Stimulated activated CD4-positive, alpha-beta T cell treated with anti-CD3 and anti-CD28 coated beads, Interleukin-2, amount 100 ng/mL, for 48 hours (primary cell): ENCODE data around the gene SHB.
A peak's percentile ranks its signal among the peaks of the same experiment; 100 is the strongest.

ENCODE experiments used
- DNase-seq, 2 donors: peaks; one replicate each; pipeline ENCODE4 v3.0.0-alpha.2; 2020

The SHB gene

DNA sequence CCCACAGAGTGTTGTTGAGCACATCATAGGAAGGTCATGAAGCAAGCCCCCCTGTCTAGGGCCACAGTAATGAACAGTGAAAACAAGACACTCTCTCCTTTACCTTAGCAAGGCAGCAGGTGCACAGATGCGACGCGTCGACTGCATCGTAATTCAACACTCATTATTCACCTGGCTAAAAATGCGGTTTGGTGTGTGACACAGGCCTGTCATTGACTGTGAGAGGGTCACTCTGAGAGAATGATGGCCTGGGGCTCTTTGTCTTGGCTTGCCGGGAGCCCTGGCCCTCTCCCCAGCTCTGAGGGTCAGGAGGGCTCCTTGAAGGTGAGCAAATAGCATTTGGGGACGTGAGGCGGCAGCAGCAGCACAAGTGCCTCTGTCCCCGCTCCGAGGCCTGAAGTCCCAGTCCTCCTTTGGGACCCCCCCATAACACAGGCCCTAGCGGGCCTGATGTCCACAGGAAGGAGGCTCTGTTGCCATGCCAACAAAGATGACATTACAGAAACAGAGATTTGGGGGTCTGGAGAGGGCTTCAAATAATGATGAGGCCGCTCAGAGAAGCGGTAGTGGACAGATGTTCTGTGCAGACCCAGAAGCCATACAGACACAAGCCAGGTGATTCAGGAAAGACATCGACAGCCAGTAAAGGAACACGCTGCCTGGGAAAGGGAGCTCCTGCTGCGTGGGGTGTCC lies 46.7 kb downstream of the SHB start:
- no peak for DNase-seq

- DNase-seq = no peak
Observed at GRCh38 chr9:38020151-38021076, 48.6 kb downstream of the SHB start.

GRCh38 chr9:38019731-38020130 lies 49.3 kb downstream of the SHB start:
- no peak for DNase-seq

- no peak for DNase-seq
Observed at GRCh38 chr9:38018958-38019602, 49.9 kb downstream of the SHB start.

- DNase-seq = no peak
Observed at GRCh38 chr9:38018241-38018957, 50.6 kb downstream of the SHB start.

- DNase-seq = no peak
Observed at GRCh38 chr9:38017885-38018186, 51.2 kb downstream of the SHB start.

- no peak for DNase-seq
Observed at GRCh38 chr9:38017149-38017884, 51.7 kb downstream of the SHB start.

GRCh38 chr9:38016375-38017135 lies 52.5 kb downstream of the SHB start:
- no peak for DNase-seq

GRCh38 chr9:38015906-38016305 lies 53.1 kb downstream of the SHB start:
- DNase-seq = no peak

- no peak for DNase-seq
Observed at GRCh38 chr9:38015266-38015665, 53.8 kb downstream of the SHB start.

DNA sequence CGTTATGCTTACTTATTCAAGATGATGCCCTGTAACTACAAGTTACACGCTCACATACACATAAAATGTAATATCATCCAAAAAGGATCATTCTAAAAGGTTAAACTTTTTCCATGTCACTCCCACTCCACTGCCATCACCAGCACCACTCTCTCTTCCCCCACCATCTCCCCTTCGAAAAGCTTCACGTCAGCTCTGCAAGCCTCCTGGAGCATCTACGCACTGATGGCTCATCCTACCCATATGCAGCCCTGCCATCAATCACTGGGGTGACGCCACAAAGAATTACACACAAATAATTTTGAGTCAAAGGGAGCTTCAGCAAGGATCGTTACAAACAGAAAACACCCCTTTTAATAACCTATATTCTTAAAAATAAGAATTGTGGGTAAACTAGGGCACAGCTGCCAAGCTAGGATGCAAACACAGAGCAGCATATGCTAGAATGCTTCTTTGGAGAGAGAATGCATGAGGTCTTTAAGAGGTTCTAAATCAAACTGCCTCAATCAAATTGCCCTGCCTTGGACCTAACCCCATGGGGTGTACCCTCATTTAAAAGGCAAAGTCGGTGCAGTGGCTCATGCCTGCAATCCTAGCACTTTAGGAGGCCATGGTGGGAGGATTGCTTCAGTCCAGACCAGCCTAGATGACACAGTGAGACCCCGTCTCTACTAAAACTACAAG lies 56.1 kb downstream of the SHB start:
- no peak for DNase-seq

- DNase-seq = no peak
Observed at GRCh38 chr9:38011991-38012390, 57.0 kb downstream of the SHB start.

- no peak for DNase-seq
Observed at GRCh38 chr9:38010918-38011704, 57.9 kb downstream of the SHB start.

DNA sequence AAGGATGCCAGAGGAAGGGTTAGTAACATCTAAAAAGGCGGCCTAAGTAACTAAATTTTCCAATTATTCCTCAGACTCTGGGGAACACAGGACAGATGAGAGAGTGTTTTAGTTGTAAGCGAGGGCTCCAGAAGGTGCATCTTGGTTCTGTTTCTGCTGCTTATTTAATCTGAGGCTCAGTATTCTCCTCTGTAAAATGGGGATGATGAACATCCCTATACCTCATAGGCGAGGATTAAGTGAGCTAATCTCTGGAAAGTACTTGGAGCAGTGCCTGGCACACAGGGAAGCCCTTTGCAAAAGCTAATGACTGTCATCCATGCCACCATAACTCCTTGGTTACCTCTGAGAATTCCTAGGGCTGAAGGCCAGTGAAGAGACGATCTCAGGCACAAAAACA lies 59.0 kb downstream of the SHB start:
- DNase-seq = no peak

- DNase-seq = no peak
Observed at GRCh38 chr9:38009035-38009501, 60.0 kb downstream of the SHB start.

DNA sequence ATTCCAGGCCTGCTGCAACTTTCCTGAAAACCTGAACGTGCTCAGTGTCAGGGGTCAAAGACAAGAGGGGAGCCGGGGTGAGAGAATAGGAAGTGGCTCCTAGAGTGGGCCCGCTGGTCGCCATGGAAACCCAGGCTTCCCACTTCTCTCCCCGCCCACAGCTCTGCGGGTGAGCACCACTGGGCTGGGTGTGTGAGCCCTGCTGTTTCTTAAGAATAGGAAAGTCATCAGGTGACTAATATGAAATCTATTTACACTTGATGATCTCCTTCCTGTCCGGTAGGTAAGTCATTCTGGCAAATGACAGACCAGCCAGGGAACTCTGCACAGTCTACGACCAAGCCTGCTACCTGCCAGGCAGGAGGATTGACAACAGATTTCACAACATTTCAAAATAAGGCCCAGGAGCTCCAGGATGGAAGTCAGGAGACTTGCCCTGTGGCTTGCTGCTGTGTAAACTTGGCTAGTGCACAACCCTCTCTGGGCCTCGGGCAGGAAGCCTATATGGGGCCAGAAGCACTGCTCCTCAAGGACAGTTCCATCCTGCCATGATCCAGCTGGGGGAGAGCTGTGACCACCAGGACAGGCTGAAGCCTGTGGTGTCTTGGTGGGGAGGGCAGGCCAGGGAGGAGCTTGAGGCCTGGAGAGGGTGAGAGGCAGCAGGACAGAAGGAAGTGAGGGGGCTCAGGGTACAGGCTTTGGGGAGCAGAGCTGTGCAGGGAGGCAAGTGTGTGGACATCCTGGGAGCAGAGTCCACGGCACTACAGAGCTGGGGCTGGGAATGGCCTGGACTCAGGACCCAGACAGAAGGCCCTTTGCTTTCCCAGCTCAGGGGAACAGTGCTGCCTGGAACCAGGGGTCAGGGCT lies 60.6 kb downstream of the SHB start:
- peak; percentile 47 to 60 for DNase-seq

- no peak for DNase-seq
Observed at GRCh38 chr9:38007016-38007415, 62.0 kb downstream of the SHB start.

DNA sequence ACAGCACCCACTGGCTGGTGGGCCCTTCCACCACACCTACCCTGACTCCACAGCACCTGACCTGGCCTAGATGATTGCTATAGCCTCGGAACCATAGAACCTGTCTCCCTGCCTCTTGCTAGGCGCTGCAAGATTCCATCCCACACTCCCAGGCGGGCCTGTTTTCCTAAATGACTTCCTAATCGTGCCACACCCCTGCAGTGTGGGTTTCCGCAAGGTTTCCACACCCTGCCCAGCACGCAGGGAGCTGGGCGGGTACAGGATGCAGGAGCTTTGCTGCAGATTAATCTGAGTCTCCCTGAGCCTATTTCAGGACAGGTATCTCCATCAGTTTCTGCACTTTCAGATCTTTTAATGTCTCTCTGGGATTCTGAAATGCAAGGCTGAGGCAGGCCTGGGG lies 62.9 kb downstream of the SHB start:
- no peak for DNase-seq
